ENCODE data around the gene C16orf95. TPM values are rescaled to one million over a fixed set of nuclear protein-coding genes. Genes with fewer than 3 reads are reported as not detected.

Gene C16orf95
- total RNA-seq, 1 experiment from 2014 or later, result 3.8 TPM

- Mint-ChIP-seq H3K9me3 (ENCODE audit: low read depth, unreplicated experiment) (no peaks in the 10 kb centered on the region), H3K27ac (ENCODE audit: unreplicated experiment) (peak overlapping the region; percentile 94), H3K36me3 (ENCODE audit: insufficient read depth, unreplicated experiment) (peaks cover 28% of the 10 kb centered on the region), H3K27me3 (ENCODE audit: unreplicated experiment) (no peaks in the 10 kb centered on the region), H3K4me1 (ENCODE audit: low read depth, unreplicated experiment) (peaks cover 14% of the 10 kb centered on the region), H3K4me3 (ENCODE audit: low read depth, unreplicated experiment) (peak overlapping the region; percentile 98)
- CTCF ChIA-PET, result interaction anchor here (0.6 to 2.4 kb wide), 7 partner anchors 10 to 1794 kb away, joined by 3 to 9 read pairs (median 4); partner anchors contain the start of gene FBXO31
- BruUV-seq (replicated peaks), result TSS peak; percentile 76
- DNase-seq, result peak; percentile 51
- intact Hi-C loops (cut with micrococcal nuclease; ENCODE audit: unreplicated experiment), result loop anchor here (5.0 to 10.0 kb wide), 2 partner anchors 74 to 317 kb away; partner anchors contain the start of gene MAP1LC3B
- no peak for TF ChIP-seq CTCF (IDR thresholded peaks at IDR 0.05; ENCODE audit: unreplicated experiment)
Measured at GRCh38 chr16:87317750-87318644, 805 bp upstream of the C16orf95 start.

- H3K4me3 Mint-ChIP-seq (ENCODE audit: low read depth, unreplicated experiment), result peak overlapping the region; percentile 98
- intact Hi-C loops (cut with micrococcal nuclease; ENCODE audit: unreplicated experiment), result loop anchor here (5.0 to 10.0 kb wide), 2 partner anchors 76 to 318 kb away; partner anchors contain the start of gene MAP1LC3B
- peaks cover 28% of the 10 kb centered on the region for H3K36me3 Mint-ChIP-seq (ENCODE audit: insufficient read depth, unreplicated experiment)
- CTCF ChIA-PET, result interaction anchor here (0.9 to 2.4 kb wide), 3 partner anchors 67 to 693 kb away, joined by 3 to 9 read pairs (median 4); partner anchors contain the start of gene FBXO31
- H3K9me3 Mint-ChIP-seq (ENCODE audit: low read depth, unreplicated experiment), result no peaks in the 10 kb centered on the region
- H3K4me1 Mint-ChIP-seq (ENCODE audit: low read depth, unreplicated experiment), result peaks cover 14% of the 10 kb centered on the region
- peak overlapping the region; percentile 94 for H3K27ac Mint-ChIP-seq (ENCODE audit: unreplicated experiment)
- TF ChIP-seq CTCF (IDR thresholded peaks at IDR 0.05; ENCODE audit: unreplicated experiment), result no peak
- no peaks in the 10 kb centered on the region for H3K27me3 Mint-ChIP-seq (ENCODE audit: unreplicated experiment)
- no TSS peak for BruUV-seq (replicated peaks)
- DNase-seq, result no peak
Measured at GRCh38 chr16:87316450-87316922, 706 bp downstream of the C16orf95 start.

- Mint-ChIP-seq H3K4me1 (ENCODE audit: low read depth, unreplicated experiment) (peaks cover 14% of the 10 kb centered on the region), H3K27me3 (ENCODE audit: unreplicated experiment) (no peaks in the 10 kb centered on the region), H3K4me3 (ENCODE audit: low read depth, unreplicated experiment) (no peak overlapping the region), H3K27ac (ENCODE audit: unreplicated experiment) (no peak overlapping the region), H3K36me3 (ENCODE audit: insufficient read depth, unreplicated experiment) (peaks cover 20% of the 10 kb centered on the region), H3K9me3 (ENCODE audit: low read depth, unreplicated experiment) (no peaks in the 10 kb centered on the region)
- BruUV-seq (replicated peaks), result no TSS peak
- CTCF ChIA-PET, result no interaction called here
- TF ChIP-seq CTCF (IDR thresholded peaks at IDR 0.05; ENCODE audit: unreplicated experiment), result no peak
- DNase-seq, result no peak
- intact Hi-C loops (cut with micrococcal nuclease; ENCODE audit: unreplicated experiment), result loop anchor here (5.0 to 10.0 kb wide), 2 partner anchors 77 to 320 kb away; partner anchors contain the start of gene MAP1LC3B
Measured at GRCh38 chr16:87314990-87315420, 2.2 kb downstream of the C16orf95 start.

GRCh38 chr16:87312008-87312407, 5.2 kb downstream of the C16orf95 start:
- DNase-seq, result no peak
- no TSS peak for BruUV-seq (replicated peaks)
- Mint-ChIP-seq H3K4me1 (ENCODE audit: low read depth, unreplicated experiment) (no peaks in the 10 kb centered on the region), H3K27me3 (ENCODE audit: unreplicated experiment) (no peaks in the 10 kb centered on the region), H3K36me3 (ENCODE audit: insufficient read depth, unreplicated experiment) (peaks cover 5% of the 10 kb centered on the region), H3K27ac (ENCODE audit: unreplicated experiment) (no peak overlapping the region), H3K4me3 (ENCODE audit: low read depth, unreplicated experiment) (no peak overlapping the region), H3K9me3 (ENCODE audit: low read depth, unreplicated experiment) (peaks cover 3% of the 10 kb centered on the region)
- intact Hi-C loops (cut with micrococcal nuclease; ENCODE audit: unreplicated experiment), result loop anchor here (10.0 kb wide), 1 partner anchor 323 kb away; no protein-coding TSS in a partner anchor
- TF ChIP-seq CTCF (IDR thresholded peaks at IDR 0.05; ENCODE audit: unreplicated experiment), result no peak
- CTCF ChIA-PET, result no interaction called here

All from Calu3 (cell line).